ENCODE results near the gene SCGB1A1.

- TF ChIP-seq POLR2A (IDR thresholded peaks at IDR 0.05; ENCODE audit: low read length) (no peak), GATA1 (IDR thresholded peaks at IDR 0.05; ENCODE audit: low read depth, low read length) (no peak)
Observed at GRCh38 chr11:62390722-62391121, 28.1 kb upstream of the SCGB1A1 start.
